ENCODE results near the gene INSC. TPM values are rescaled to one million over a fixed set of nuclear protein-coding genes. Genes with fewer than 3 reads are reported as not detected.
A peak's percentile ranks its signal among the peaks of the same experiment; 100 is the strongest.

The INSC gene
- total and polyA plus RNA-seq, 2 experiments from 2014 or later: 1.1 to 1.2 TPM

- no peaks in the 10 kb centered on the region for H4K20me1 ChIP-seq (ENCODE audit: insufficient read depth)
- in situ Hi-C loops (cut with MboI): no loop called here
- WGBS, 2 experiments (ENCODE audit: low coverage in 1 of 2, low lambda C conversion rate in 2 of 2, missing lambda C conversion rate in 2 of 2): 46 to 52% methylated on average over 3 of the region's 3 CpGs
Observed at GRCh38 chr11:15178214-15178613, 63.5 kb downstream of the INSC start.

GRCh38 chr11:15179167-15179566 lies 64.4 kb downstream of the INSC start:
- Histone ChIP-seq H4K20me1 (ENCODE audit: insufficient read depth) (no peaks in the 10 kb centered on the region), H2AFZ (no peak overlapping the region), H3K4me1 (ENCODE audit: insufficient read depth) (peaks cover 12% of the 10 kb centered on the region), H3K4me2 (ENCODE audit: unreplicated experiment) (no peak overlapping the region), H3K79me2 (ENCODE audit: insufficient read depth) (no peaks in the 10 kb centered on the region), H3K27me3 (replicated peaks; ENCODE audit: insufficient read depth) (no peaks in the 10 kb centered on the region), H3K4me3 (no peak overlapping the region), H3K36me3 (ENCODE audit: low read depth) (no peaks in the 10 kb centered on the region), H3F3A (ENCODE audit: insufficient read depth) (no peaks in the 10 kb centered on the region), H3K9ac (no peak overlapping the region), H3K9me3 (ENCODE audit: low read depth) (no peaks in the 10 kb centered on the region), H3K9me2 (ENCODE audit: insufficient read depth) (no peaks in the 10 kb centered on the region), H3K27ac (no peak overlapping the region)
- peak; percentile 69 for DNase-seq
- in situ Hi-C loops (cut with MboI): no loop called here
- 6 to 11% methylated on average over 2 of the region's 2 CpGs for WGBS, 2 experiments (ENCODE audit: low coverage in 1 of 2, low lambda C conversion rate in 2 of 2, missing lambda C conversion rate in 2 of 2)
- TF ChIP-seq EZH2phosphoT487 (IDR thresholded peaks at IDR 0.05; ENCODE audit: insufficient read depth, low read depth): no peak
- TF ChIP-seq EZH2 (IDR thresholded peaks at IDR 0.05; ENCODE audit: insufficient read depth, poor library complexity, severe bottlenecking): no peak

More at GRCh38 chr11:15178214-15178613, 63.5 kb downstream of the INSC start:
- Histone ChIP-seq H3K4me1 (ENCODE audit: insufficient read depth) (peaks cover 12% of the 10 kb centered on the region), H3K9ac (no peak overlapping the region), H3K4me3 (no peak overlapping the region), H3K27me3 (replicated peaks; ENCODE audit: insufficient read depth) (no peaks in the 10 kb centered on the region), H3K4me2 (ENCODE audit: unreplicated experiment) (no peak overlapping the region), H2AFZ (no peak overlapping the region), H3K36me3 (ENCODE audit: low read depth) (no peaks in the 10 kb centered on the region), H3K9me2 (ENCODE audit: insufficient read depth) (no peaks in the 10 kb centered on the region), H3K27ac (no peak overlapping the region), H3K9me3 (ENCODE audit: low read depth) (no peaks in the 10 kb centered on the region), H3F3A (ENCODE audit: insufficient read depth) (no peaks in the 10 kb centered on the region), H3K79me2 (ENCODE audit: insufficient read depth) (no peaks in the 10 kb centered on the region)
- TF ChIP-seq EZH2phosphoT487 (IDR thresholded peaks at IDR 0.05; ENCODE audit: insufficient read depth, low read depth) (no peak), EZH2 (IDR thresholded peaks at IDR 0.05; ENCODE audit: insufficient read depth, poor library complexity, severe bottlenecking) (no peak)
- no peak for DNase-seq

GRCh38 chr11:15180212-15180792 lies 65.6 kb downstream of the INSC start:
- H3K9me3 ChIP-seq (ENCODE audit: low read depth): no peaks in the 10 kb centered on the region
- H3K9me2 ChIP-seq (ENCODE audit: insufficient read depth): no peaks in the 10 kb centered on the region
- peak; percentile 65 for DNase-seq
- no peak overlapping the region for H3K4me3 ChIP-seq
- H3K36me3 ChIP-seq (ENCODE audit: low read depth): no peaks in the 10 kb centered on the region
- no peaks in the 10 kb centered on the region for H3K79me2 ChIP-seq (ENCODE audit: insufficient read depth)
- no peak overlapping the region for H3K4me2 ChIP-seq (ENCODE audit: unreplicated experiment)
- no peaks in the 10 kb centered on the region for H4K20me1 ChIP-seq (ENCODE audit: insufficient read depth)
- H3K9ac ChIP-seq: no peak overlapping the region
- 55 to 62% methylated on average over 4 of the region's 4 CpGs for WGBS, 2 experiments (ENCODE audit: low coverage in 1 of 2, low lambda C conversion rate in 2 of 2, missing lambda C conversion rate in 2 of 2)
- no peak for TF ChIP-seq EZH2phosphoT487 (IDR thresholded peaks at IDR 0.05; ENCODE audit: insufficient read depth, low read depth)
- TF ChIP-seq EZH2 (IDR thresholded peaks at IDR 0.05; ENCODE audit: insufficient read depth, poor library complexity, severe bottlenecking): no peak
- peaks cover 12% of the 10 kb centered on the region for H3K4me1 ChIP-seq (ENCODE audit: insufficient read depth)
- no peak overlapping the region for H3K27ac ChIP-seq
- no peaks in the 10 kb centered on the region for H3F3A ChIP-seq (ENCODE audit: insufficient read depth)
- in situ Hi-C loops (cut with MboI): no loop called here
- H3K27me3 ChIP-seq (replicated peaks; ENCODE audit: insufficient read depth): no peaks in the 10 kb centered on the region
- no peak overlapping the region for H2AFZ ChIP-seq

GRCh38 chr11:15182372-15182771 lies 67.6 kb downstream of the INSC start:
- no peak for DNase-seq
- no peaks in the 10 kb centered on the region for H3K36me3 ChIP-seq (ENCODE audit: low read depth)
- no peaks in the 10 kb centered on the region for H3K79me2 ChIP-seq (ENCODE audit: insufficient read depth)
- no peak for TF ChIP-seq EZH2 (IDR thresholded peaks at IDR 0.05; ENCODE audit: insufficient read depth, poor library complexity, severe bottlenecking)
- no peak for TF ChIP-seq EZH2phosphoT487 (IDR thresholded peaks at IDR 0.05; ENCODE audit: insufficient read depth, low read depth)
- H3K27ac ChIP-seq: no peak overlapping the region
- peaks cover 4% of the 10 kb centered on the region; the same call in 1 of the 2 replicates for H3F3A ChIP-seq (ENCODE audit: insufficient read depth)
- peaks cover 12% of the 10 kb centered on the region for H3K4me1 ChIP-seq (ENCODE audit: insufficient read depth)
- H3K9me3 ChIP-seq (ENCODE audit: low read depth): no peaks in the 10 kb centered on the region
- H3K4me3 ChIP-seq: no peak overlapping the region
- no peak overlapping the region for H2AFZ ChIP-seq
- 96 to 100% methylated on average over 1 of the region's 1 CpG for WGBS, 2 experiments (ENCODE audit: low coverage in 1 of 2, low lambda C conversion rate in 2 of 2, missing lambda C conversion rate in 2 of 2)
- H3K9me2 ChIP-seq (ENCODE audit: insufficient read depth): no peaks in the 10 kb centered on the region
- in situ Hi-C loops (cut with MboI): no loop called here
- H3K9ac ChIP-seq: no peak overlapping the region
- H3K4me2 ChIP-seq (ENCODE audit: unreplicated experiment): no peak overlapping the region
- H4K20me1 ChIP-seq (ENCODE audit: insufficient read depth): no peaks in the 10 kb centered on the region
- H3K27me3 ChIP-seq (replicated peaks; ENCODE audit: insufficient read depth): no peaks in the 10 kb centered on the region

Measured in GM23248 (cell line).